HG03060 (cell line): ENCODE data around the gene PRSS23.

ENCODE experiments used
- ATAC-seq: cut with Tn5 transposase; IDR thresholded peaks from one replicate; pipeline ENCODE4 v1.9.1; 2021; ENCODE audit warnings: low read depth, moderate number of reproducible peaks; ENCODE audit not compliant: unreplicated experiment

PRSS23 gene

GRCh38 chr11:86787656-86788055 is 12.7 kb upstream of the PRSS23 start:
- no peak for ATAC-seq

GRCh38 chr11:86790195-86790725 is 10.1 kb upstream of the PRSS23 start:
- ATAC-seq: no peak

- ATAC-seq: no peak
Measured at GRCh38 chr11:86790867-86791849, 9.2 kb upstream of the PRSS23 start.

GRCh38 chr11:86792150-86792549 is 8.2 kb upstream of the PRSS23 start:
- no peak for ATAC-seq

GRCh38 chr11:86793307-86793706 is 7.0 kb upstream of the PRSS23 start:
- no peak for ATAC-seq

- no peak for ATAC-seq
Measured at GRCh38 chr11:86795511-86795910, 4.8 kb upstream of the PRSS23 start.

GRCh38 chr11:86795949-86796348 is 4.4 kb upstream of the PRSS23 start:
- ATAC-seq: no peak

- no peak for ATAC-seq
Measured at GRCh38 chr11:86797133-86797532, 3.2 kb upstream of the PRSS23 start.

GRCh38 chr11:86798988-86799387 is 1.4 kb upstream of the PRSS23 start:
- ATAC-seq: no peak

- ATAC-seq: no peak
Measured at GRCh38 chr11:86799680-86800075, 664 bp upstream of the PRSS23 start.

GRCh38 chr11:86800960-86801272 is 574 bp downstream of the PRSS23 start:
- no peak for ATAC-seq

GRCh38 chr11:86801364-86801763 is 1.0 kb downstream of the PRSS23 start:
- ATAC-seq: no peak

- no peak for ATAC-seq
Measured at GRCh38 chr11:86802146-86802545, 1.8 kb downstream of the PRSS23 start.

- no peak for ATAC-seq
Measured at GRCh38 chr11:86802601-86803051, 2.3 kb downstream of the PRSS23 start.

- ATAC-seq: no peak
Measured at GRCh38 chr11:86803136-86804045, 3.0 kb downstream of the PRSS23 start.

GRCh38 chr11:86804951-86805350 is 4.6 kb downstream of the PRSS23 start:
- no peak for ATAC-seq

- peak; percentile 85 for ATAC-seq
Measured at GRCh38 chr11:86805873-86806310, 5.5 kb downstream of the PRSS23 start.

- no peak for ATAC-seq
Measured at GRCh38 chr11:86806903-86807302, 6.6 kb downstream of the PRSS23 start.

GRCh38 chr11:86807360-86807759 is 7.0 kb downstream of the PRSS23 start:
- ATAC-seq: no peak

- ATAC-seq: no peak
Measured at GRCh38 chr11:86809561-86809960, 9.2 kb downstream of the PRSS23 start.

- ATAC-seq: no peak
Measured at GRCh38 chr11:86810288-86810687, 9.9 kb downstream of the PRSS23 start.
